GM19328 (cell line): Measurements from ENCODE around the gene ROBO2.

ENCODE experiments used
- ATAC-seq: cut with Tn5 transposase; IDR thresholded peaks from one replicate; pipeline ENCODE4 v1.9.1; 2021; ENCODE audit warnings: mild to moderate bottlenecking, moderate library complexity; ENCODE audit not compliant: unreplicated experiment

Gene ROBO2

DNA sequence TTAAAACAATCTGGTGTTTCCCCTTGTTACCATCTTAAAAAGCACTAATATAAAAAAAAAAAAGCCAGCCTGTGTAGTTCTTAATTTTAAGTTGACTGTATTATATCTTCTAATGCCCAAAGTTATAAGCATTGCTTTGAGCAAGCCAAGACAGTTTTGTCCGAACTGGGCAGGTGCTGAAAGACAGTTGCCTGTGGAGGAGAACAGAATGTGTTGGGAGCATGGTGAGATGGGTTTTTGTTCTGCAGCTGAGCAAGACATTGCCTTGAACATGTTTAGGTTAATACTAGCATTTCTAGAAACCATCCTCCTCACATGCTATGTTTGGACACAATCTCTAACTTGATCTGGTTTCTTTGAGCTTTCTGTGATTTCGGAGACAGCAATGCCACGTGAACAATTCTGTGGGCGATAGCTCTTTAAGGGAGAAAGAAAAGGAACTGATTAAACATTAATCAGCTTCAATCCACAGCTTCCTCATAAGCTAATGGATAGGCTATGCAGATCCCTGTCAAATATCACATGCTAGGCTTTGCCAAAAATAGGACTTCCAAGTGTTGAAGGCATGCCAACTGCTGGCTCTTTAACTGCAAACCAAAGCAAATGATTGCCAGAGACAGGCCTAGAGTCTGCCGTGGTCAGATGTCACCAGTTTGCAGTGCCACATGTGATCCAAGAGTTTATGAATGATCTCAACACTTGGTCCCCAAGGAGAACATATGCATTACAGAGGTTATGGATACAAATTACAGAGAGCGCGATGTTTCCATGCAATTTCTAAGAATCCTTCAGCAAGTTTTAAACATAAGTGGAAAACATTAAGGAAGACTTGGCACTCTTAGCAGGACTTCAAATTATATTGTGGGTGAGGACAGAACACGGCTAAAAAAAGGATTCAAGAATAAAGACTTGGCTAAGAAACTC, 428.1 kb downstream of the ROBO2 start:
- ATAC-seq: no peak

DNA sequence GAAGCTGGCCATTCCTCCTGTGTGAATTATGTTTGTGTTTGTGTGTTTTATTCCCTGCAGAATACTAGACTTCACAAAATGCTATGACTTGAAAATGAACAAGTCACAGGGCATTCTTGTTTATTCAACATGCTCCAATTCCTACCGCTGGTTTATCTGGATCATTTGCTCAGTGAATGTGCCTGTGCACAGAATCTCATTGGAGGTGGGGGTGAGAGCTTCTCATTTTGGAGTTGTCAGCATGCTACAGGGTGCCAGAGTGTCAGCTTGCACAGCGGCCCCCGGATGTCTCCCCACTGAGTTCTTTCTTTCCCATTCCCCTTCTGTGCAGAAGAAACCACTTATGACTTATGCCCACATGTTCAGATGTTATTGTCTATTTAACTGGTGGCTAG, 428.7 kb downstream of the ROBO2 start:
- ATAC-seq: no peak

DNA sequence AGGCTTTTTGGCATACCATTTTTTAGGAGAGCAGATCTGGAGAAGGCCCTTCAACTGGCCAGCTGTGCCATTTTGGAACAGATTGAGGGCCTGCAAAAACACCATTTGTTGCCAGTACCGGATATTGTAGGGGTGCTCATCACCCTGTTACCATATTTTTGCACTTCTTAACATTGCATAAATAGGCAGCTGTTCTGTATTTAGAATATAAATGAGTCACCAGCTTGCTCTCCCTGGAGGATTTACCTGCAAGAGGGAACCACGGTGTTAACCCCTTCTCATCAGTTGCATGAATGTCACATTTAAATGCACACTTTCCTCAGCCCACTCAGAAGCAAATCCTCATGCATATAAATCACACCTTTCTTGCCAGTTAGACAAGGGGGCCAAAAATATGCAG, 435.6 kb downstream of the ROBO2 start:
- ATAC-seq: no peak

DNA sequence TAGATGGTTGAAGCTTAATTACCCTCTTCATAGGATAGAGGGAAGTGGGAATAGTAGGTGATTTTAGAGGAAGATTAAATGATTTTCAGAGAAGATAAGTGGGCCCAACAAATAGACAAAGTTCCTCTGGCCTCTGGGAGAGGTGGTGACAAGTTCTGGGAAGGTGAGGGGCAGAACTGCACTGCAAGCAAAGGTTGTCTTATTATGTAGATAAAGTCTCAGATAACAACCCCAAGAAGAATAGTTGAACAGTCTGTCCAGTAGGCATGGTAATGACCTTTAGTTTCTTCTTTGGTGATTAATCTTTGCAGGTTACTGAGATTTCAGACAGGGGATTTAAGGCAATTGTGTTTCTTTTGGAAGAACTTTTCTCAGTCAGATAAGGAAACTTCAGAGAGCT, 439.1 kb downstream of the ROBO2 start:
- ATAC-seq: no peak

DNA sequence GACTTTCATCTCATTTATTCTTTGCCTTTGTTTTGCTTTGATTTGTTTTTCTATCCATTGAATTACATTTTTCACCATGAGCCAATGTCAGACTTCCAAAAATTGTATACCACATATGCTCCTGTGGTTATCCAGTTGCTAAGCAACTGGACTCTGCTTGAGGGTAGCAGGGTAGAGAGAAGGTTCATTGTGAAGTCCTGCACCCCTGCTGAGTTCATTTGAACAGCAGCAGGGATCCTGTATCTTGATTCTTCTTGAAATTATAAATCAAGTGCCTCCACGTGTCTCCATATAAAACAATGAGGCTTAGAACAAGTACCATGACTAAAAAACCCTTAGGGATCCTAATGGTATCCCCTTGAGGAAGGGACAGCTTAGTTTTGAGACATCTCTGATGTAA, 449.3 kb downstream of the ROBO2 start:
- ATAC-seq: no peak

DNA sequence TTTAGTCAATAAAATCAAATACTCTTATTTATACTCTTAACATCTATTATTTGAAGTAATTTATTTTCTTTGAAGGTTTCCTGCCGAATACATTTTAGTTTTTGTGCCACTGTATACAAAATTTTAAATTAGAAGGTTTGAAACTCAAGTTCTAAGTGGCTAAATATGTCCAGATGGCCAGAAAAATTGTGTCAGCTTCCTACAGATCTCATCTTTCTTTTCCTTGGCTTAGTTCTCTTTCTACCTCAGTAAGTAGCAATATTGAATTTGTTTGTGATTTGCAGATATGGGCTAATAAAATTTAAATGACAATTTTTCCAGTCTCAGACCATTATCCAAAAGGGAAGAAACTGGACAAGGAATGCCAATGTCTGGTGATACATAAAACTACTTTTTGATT, 452.1 kb downstream of the ROBO2 start:
- no peak for ATAC-seq

DNA sequence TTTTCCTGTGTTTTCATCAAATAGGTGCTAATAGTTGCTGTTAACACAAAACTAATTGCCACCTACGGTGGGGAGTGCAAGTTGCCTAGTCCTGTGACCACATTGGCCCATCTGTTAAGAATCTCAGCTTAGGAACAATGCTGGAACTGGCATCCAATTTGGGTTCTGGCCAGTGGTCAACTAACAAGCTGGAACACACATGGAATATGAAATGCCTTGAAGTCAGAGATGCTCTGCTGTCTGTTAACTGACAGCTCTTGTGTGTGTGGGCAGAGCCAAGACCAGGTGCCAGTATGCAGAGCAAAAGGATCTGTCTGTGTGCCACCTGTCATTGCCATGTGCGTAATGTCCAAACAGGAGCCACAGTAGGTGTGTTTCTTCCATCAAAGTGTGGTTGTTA, 460.8 kb downstream of the ROBO2 start:
- no peak for ATAC-seq

DNA sequence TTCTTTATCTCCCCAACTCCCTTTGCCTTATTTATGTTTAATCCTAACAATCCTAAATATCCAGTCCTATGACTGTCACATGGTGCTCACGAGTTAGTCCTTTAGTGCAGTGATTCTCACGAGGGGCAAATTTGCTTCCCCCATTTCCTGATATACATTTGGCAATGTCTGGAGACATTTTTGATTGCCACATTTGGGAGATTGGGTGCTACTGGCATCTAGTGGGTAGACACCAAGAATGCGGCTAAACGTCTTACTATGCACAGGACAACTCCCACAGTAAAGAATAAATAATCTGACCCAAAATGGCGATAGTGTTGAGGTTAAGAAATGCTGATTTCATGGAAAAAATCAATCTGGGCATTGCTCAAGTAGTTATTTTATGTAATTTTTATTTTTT, 466.5 kb downstream of the ROBO2 start:
- no peak for ATAC-seq

DNA sequence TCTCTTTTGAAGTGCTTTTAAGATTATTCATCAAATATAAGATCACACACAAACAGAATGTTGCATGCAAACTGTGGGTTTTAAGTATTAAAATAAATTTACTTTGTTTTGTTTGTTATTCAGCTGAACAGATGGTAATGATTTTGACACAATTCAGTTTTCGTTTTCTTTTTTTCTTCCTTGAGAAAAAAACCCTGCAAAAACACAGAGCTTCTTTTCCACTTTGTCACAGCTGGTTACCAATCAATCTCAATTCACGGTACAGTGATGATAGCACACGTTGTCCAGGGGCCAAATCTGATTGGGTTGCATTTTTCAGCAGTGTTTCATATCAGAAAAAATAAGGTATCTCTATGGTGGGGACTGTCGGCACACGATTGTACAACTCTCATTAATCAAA, 473.6 kb downstream of the ROBO2 start:
- ATAC-seq: no peak

DNA sequence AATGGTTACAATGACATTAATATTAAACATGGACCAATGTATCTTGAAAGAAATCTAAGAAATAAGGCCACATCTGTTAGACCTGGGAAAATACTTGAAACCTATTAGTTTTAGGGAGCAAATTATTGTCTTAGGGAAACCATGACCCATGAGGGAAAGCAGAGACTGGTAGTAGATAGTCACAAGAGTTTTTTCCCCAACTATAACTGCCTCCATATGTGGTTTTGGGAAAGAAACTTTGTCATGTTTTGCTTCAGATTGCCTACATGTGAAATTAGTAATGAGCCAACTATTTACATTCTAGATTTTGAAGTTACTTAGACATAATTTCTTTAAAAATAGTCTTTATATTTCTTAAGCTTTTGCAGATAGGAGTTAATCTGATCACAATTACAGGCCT, 474.9 kb downstream of the ROBO2 start:
- ATAC-seq: no peak

DNA sequence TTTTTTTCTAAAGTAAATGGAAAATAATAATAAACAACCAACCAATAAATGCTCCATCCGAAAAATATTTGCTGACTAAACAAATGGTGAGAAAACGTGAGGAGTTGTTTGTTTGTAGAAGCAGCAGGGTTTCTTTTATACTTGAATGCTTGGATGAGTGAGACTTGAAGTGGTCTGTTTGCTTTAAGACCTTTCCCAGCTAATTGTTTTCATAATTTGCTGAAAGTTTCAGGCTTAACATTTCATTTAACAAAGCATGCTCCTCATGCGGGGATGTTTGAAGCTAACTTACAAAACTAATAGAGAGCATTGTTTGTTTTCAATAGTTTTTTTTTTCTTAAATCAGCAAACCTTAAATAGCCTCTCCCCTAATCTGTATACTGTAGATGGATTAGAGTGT, 484.6 kb downstream of the ROBO2 start:
- ATAC-seq: no peak

DNA sequence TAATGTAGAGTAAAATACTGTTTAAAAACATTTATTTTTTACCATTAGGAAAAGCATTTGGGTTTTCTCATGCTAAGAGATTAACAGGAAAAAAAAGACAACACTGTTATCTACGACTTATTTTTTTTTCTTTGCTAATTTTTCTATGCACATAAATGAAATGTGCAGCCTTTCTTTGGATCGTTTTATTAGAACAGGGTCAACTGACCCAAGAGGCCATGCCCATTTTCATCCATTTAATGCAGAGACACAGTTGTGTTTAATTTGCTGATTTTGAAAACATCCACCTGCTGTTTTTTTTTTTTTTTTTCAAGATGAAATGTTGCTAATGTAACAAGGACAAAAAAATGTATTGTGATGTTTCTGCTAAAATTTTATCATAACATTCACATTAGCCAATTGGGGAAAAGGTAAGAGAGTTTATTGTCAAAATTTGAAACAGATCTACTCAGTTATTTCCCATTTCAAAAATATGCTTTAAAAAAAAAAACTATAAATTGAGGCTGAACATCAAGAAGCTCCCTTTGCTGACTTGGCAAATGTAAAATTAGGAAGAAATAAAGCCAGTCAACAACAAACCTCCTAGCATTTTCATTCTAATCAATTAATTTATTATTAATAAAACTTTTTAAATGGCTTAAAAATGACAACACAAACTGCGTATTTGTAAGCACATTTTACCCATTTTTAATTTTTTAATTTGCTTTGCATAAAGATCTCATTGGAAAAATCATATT, 485.2 kb downstream of the ROBO2 start:
- ATAC-seq: no peak

DNA sequence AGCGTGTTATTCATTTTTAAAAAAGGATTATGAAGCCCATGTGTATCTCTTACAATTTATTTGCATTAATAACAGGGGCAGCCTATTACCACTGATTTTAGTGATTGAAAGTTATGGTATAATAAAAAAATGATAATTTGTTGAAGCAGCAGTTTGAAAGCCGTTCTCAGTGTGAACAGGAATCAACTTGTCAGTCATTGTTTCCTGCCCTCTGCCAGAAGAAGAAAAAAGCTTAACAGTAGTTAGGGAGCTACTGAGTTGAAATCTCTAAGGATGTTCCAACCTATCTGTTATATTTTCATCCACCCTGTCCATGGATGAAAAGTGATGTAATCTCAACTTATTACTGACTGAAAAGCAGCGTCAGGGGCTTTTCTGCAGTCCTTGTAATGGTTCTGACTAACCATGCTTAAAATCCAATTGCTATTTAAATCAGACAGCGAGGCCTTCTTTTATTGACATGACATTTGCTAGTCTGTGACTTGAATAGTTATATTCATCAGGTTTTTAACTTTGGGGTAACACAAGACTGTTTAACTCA, 486.7 kb downstream of the ROBO2 start:
- ATAC-seq: no peak

DNA sequence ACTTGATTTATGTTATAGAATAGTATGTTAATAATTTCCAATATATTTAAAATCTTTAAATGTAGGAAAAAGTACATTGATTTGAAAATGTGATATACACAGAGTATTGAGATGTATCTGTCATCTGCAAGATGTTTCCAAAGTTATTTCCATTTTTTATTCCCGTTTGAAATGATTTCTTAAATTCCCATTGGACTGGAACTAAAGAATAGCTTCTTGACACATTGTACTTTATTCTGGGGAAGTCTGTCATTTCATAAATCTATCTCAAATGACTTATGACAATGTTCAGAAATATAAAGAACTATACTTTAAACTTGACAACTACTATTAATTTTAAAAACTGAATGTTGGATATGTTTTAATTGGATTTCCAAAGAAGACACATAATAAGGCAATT, 489.6 kb downstream of the ROBO2 start:
- ATAC-seq: no peak

DNA sequence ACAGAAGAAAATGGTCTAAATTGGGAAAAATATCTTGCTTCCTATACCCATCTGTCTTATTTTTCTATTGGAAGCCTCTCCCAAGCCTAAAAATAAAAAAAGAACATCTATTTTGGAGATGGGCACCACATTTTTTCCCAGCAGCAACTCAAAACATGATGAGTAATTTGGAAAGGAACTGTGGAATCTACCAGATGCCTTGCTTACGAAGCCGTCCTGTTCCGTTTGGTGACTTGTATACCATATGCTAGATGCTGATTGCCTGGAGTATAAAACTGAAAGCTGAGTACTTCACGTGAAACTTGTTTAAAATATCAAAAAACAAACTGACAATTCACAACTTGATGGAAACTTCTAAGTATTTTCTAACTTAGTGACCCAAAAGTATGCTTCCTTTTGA, 491.0 kb downstream of the ROBO2 start:
- ATAC-seq: no peak

DNA sequence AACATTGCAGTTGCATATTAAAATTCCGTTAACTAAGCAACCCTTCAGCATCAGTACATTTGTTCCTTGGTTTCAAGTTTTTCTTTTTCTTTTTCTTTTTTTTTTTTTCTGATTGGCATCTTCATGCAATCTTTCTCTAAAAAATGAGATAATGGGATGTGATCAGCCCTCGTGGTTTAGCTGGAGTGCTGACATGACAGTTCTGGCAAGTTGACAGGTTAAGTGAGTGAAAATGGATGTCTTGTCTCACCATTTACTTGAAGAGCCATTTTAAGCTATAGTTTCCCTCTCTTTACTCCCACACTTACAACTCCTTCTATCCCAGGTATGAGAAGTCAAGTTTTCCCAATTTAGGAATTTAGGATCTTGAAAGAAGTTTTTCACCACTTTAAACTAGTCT, 495.2 kb downstream of the ROBO2 start:
- ATAC-seq: no peak

DNA sequence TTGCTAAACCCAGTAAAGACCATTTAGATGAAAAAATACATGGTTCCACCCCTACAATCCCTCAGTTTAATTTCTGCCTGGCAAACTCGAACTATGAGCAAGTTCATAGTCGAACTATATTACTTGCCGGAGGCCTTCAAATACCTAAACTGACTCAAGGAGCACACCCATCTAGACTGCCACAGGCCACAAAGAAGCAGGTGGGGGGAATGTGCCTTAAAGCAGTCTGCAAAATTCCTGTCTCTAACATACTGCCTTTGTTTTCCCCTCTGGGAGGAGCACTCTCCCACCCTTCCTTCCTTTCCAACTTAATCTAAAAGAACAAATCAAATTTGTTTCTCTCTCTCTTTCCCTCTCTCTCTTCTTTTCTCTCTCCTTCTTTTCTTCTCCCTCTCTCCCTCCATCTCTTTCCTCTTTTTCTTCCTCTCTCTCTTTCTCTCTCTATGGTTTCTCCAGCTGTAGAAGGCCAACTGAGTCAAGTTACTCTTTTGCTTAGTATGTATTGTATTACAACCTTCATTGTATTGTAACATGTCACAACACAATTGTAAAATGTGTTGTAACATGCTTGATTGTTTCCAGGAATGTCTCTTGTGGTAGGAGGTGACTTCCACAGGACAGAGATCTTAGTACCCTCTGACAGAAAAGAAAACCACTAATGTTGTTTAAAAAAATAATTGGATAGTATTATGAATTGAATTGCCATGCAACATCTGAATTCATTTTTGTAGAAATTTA, 496.3 kb downstream of the ROBO2 start:
- ATAC-seq: no peak

DNA sequence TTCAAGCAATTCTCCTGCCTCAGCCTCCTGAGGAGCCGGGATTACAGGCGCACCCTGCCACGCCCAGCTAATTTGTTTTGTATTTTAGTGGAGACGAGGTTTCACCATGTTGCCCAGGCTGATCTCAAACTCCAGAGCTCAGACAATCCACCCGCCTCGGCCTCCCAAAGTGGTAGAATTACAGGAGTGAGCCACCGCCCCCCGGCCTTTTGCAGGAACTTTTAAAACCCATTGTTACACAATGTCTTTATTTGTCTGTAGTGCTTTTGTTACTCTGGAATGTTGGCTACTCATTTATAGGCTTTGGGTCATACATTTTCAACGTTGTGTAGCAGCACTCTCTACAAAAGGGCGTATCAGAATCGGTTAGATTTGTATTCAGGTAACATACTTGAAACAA, 499.1 kb downstream of the ROBO2 start:
- ATAC-seq: no peak

DNA sequence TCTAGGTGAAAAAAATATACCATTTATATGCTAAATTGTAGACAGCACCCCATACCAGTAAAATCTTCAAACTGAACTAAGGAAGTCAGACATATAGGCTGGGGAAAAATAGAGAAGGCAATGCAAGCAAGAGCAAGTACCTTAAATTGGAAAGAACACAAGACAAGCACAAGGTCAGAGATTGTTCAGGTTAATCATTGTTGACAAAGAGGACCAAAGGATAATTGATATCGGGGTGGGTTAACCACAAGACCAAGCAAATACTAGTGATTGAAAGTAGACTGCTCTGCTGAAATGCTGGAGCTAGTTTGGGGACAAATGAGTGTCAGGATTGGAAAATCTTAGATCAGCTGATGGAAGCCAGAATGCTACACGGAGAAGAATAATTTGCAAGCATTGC, 499.8 kb downstream of the ROBO2 start:
- ATAC-seq: no peak

DNA sequence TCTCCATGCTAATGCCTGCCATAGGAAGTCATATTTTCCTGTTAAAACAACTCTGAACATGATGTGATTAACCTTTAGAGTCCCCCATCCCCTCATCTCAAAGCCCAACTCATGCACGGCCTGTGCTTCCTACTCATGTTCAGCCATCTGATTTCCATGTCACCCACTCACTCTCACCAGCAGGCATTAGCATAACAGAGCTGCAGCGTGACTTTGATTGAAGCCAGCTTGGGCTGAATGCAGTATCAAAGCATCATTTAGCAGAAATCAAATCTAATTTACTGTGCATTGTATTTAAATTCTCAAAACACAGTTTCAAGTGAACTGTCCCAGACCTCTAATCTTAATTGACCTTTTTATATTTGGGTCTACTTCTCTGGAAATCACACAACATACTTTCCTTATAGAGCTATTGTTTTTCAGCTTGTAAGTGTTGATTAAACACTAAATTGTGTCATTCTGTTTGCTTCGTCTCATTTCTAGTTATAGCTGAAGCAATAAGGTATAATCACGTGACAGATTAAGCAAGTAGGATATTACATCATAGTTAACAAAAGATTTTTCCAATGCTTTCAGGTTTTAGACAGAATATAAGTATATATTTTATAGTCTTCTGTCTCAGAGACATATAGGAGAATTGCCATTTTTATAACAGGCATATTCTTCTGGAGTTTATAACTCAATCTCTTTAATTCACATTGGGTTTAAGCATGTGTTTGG, 501.5 kb downstream of the ROBO2 start:
- ATAC-seq: no peak

DNA sequence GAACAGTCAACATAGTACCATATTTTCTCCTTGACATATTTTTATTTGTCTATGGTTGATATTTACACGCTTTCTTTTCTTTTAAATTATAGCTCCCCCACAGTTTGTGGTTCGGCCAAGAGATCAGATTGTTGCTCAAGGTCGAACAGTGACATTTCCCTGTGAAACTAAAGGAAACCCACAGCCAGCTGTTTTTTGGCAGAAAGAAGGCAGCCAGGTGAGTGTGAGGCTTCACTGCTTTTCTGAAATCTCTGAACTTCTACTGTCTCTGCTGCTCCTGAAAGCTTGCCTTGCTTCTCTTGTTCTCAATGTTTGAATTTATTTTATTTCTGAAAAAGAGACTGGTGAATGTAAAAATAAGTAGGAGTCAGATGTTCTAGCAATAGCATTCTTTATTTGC, 506.3 kb downstream of the ROBO2 start:
- no peak for ATAC-seq
